ENCODE measurements around the gene PUSL1. TPM values are rescaled to one million over a fixed set of nuclear protein-coding genes. Genes with fewer than 3 reads are reported as not detected.

The PUSL1 gene
- total and polyA plus RNA-seq, 2 of the 13 experiments (the other 11 are each of a cell fraction or from before 2014, with no cell fraction given), result 8.3 to 22.2 TPM

DNA sequence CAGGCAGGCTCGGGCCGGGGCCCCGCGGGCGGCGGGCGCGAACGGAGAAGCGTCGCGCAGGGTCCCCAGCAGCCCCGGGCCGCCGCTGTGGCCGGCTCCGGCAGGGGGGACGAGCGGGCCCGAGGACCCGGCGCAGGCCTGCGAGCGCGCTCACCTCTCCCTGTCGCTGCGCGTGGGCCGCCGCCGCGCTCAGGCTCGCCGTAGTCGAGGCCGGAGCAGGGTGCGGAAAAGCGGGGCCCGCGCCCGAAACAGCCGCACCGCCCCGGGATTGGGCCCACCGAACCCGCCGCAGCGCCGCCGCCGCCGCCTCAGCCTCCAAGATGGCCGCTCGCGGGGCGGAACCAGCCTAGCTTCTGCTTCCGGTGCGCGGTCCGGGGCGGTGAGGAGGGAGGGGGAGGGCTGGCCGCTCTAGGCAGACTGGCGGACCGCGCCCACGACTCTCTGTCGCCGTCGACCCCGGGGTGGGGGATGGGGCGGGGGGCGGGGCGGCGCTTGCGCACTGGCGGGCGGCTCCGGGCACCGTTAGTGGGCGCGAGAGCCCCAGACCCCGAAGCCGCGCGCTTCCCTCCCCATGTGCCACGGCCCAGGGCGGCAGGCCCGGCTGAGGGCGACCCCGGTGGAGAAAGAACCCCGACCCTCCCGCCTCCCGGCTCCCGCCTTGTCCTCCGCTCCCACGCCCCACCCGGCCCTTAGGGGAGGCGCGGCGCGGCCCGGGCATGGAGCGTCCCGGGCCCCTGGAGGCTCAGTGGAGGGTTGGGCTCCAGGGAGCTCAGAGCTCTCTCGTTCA lies 34.7 kb upstream of the PUSL1 start, which contains the start of gene UBE2J2 (continued):
- TF ChIP-seq, protein P1, sequence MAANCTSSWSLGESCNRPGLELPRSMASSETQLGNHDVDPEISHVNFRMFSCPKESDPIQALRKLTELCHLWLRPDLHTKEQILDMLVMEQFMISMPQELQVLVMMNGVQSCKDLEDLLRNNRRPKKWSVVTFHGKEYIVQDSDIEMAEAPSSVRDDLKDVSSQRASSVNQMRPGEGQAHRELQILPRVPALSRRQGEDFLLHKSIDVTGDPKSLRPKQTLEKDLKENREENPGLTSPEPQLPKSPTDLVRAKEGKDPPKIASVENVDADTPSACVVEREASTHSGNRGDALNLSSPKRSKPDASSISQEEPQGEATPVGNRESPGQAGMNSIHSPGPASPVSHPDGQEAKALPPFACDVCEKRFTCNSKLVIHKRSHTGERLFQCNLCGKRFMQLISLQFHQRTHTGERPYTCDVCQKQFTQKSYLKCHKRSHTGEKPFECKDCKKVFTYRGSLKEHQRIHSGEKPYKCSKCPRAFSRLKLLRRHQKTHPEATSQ (CRISPR knock-in tag; IDR thresholded peaks at IDR 0.05; ENCODE audit: borderline replicate concordance), result peak; percentile 82; the same call in 1 of the 2 replicates
- TF ChIP-seq TGIF2 (CRISPR knock-in tag; IDR thresholded peaks at IDR 0.05) (no peak; the same call in 1 of the 2 replicates), RNF219 (CRISPR knock-in tag; IDR thresholded peaks at IDR 0.05) (no peak), ZNF572 (CRISPR knock-in tag; IDR thresholded peaks at IDR 0.05) (0 out of 2 replicates have a peak, but pooled peaks have one; percentile 49), FOXA1 (IDR thresholded peaks at IDR 0.05) (no peak), FOXA1 (CRISPR knock-in tag; IDR thresholded peaks at IDR 0.05) (no peak), POLR2A (IDR thresholded peaks at IDR 0.05; ENCODE audit: insufficient read depth in 1 of 2, low read depth in 2 of 2, low read length in 2 of 2) (peak in 1 of 2 experiments; percentile 47; a peak in 2 of 4 replicates), PHF21A (CRISPR knock-in tag; IDR thresholded peaks at IDR 0.05) (no peak), MED8 (CRISPR knock-in tag; IDR thresholded peaks at IDR 0.05; ENCODE audit: insufficient replicate concordance) (no peak), NKX3-1 (CRISPR knock-in tag; IDR thresholded peaks at IDR 0.05) (no peak), NAIF1 (CRISPR knock-in tag; IDR thresholded peaks at IDR 0.05; ENCODE audit: borderline replicate concordance) (peak; percentile 50; the same call in 1 of the 2 replicates), ZNF749 (CRISPR knock-in tag; IDR thresholded peaks at IDR 0.05; ENCODE audit: borderline replicate concordance) (no peak; the same call in 1 of the 2 replicates)
- TF ChIP-seq, protein P2, sequence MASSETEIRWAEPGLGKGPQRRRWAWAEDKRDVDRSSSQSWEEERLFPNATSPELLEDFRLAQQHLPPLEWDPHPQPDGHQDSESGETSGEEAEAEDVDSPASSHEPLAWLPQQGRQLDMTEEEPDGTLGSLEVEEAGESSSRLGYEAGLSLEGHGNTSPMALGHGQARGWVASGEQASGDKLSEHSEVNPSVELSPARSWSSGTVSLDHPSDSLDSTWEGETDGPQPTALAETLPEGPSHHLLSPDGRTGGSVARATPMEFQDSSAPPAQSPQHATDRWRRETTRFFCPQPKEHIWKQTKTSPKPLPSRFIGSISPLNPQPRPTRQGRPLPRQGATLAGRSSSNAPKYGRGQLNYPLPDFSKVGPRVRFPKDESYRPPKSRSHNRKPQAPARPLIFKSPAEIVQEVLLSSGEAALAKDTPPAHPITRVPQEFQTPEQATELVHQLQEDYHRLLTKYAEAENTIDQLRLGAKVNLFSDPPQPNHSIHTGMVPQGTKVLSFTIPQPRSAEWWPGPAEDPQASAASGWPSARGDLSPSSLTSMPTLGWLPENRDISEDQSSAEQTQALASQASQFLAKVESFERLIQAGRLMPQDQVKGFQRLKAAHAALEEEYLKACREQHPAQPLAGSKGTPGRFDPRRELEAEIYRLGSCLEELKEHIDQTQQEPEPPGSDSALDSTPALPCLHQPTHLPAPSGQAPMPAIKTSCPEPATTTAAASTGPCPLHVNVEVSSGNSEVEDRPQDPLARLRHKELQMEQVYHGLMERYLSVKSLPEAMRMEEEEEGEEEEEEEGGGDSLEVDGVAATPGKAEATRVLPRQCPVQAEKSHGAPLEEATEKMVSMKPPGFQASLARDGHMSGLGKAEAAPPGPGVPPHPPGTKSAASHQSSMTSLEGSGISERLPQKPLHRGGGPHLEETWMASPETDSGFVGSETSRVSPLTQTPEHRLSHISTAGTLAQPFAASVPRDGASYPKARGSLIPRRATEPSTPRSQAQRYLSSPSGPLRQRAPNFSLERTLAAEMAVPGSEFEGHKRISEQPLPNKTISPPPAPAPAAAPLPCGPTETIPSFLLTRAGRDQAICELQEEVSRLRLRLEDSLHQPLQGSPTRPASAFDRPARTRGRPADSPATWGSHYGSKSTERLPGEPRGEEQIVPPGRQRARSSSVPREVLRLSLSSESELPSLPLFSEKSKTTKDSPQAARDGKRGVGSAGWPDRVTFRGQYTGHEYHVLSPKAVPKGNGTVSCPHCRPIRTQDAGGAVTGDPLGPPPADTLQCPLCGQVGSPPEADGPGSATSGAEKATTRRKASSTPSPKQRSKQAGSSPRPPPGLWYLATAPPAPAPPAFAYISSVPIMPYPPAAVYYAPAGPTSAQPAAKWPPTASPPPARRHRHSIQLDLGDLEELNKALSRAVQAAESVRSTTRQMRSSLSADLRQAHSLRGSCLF (CRISPR knock-in tag; IDR thresholded peaks at IDR 0.05; ENCODE audit: borderline replicate concordance), result no peak
- TF ChIP-seq, protein P3, sequence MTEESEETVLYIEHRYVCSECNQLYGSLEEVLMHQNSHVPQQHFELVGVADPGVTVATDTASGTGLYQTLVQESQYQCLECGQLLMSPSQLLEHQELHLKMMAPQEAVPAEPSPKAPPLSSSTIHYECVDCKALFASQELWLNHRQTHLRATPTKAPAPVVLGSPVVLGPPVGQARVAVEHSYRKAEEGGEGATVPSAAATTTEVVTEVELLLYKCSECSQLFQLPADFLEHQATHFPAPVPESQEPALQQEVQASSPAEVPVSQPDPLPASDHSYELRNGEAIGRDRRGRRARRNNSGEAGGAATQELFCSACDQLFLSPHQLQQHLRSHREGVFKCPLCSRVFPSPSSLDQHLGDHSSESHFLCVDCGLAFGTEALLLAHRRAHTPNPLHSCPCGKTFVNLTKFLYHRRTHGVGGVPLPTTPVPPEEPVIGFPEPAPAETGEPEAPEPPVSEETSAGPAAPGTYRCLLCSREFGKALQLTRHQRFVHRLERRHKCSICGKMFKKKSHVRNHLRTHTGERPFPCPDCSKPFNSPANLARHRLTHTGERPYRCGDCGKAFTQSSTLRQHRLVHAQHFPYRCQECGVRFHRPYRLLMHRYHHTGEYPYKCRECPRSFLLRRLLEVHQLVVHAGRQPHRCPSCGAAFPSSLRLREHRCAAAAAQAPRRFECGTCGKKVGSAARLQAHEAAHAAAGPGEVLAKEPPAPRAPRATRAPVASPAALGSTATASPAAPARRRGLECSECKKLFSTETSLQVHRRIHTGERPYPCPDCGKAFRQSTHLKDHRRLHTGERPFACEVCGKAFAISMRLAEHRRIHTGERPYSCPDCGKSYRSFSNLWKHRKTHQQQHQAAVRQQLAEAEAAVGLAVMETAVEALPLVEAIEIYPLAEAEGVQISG (CRISPR knock-in tag; IDR thresholded peaks at IDR 0.05), result peak; percentile 98
- TF ChIP-seq, protein P4, sequence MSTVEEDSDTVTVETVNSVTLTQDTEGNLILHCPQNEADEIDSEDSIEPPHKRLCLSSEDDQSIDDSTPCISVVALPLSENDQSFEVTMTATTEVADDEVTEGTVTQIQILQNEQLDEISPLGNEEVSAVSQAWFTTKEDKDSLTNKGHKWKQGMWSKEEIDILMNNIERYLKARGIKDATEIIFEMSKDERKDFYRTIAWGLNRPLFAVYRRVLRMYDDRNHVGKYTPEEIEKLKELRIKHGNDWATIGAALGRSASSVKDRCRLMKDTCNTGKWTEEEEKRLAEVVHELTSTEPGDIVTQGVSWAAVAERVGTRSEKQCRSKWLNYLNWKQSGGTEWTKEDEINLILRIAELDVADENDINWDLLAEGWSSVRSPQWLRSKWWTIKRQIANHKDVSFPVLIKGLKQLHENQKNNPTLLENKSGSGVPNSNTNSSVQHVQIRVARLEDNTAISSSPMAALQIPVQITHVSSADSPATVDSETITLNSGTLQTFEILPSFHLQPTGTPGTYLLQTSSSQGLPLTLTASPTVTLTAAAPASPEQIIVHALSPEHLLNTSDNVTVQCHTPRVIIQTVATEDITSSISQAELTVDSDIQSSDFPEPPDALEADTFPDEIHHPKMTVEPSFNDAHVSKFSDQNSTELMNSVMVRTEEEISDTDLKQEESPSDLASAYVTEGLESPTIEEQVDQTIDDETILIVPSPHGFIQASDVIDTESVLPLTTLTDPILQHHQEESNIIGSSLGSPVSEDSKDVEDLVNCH (CRISPR knock-in tag; IDR thresholded peaks at IDR 0.05), result no peak

Data from HepG2 (cell line).